Fibroblast of pulmonary artery (primary cell): ENCODE measurements around the gene DMRT3.

ENCODE experiments used
- DNase-seq: peaks from one replicate; pipeline ENCODE4 v3.0.0-alpha.2; 2010; ENCODE audit warnings: low read depth
- H3K4me3 ChIP-seq: replicated peaks from 2 replicates; pipeline ENCODE4 v1.5.1; 2011; ENCODE audit warnings: low read depth, mild to moderate bottlenecking, control low read depth, low read length, moderate library complexity
- TF ChIP-seq, protein P1 (sequence below): IDR thresholded peaks from 2 replicates; pipeline ENCODE4 v1.5.1; 2011; ENCODE audit warnings: mild to moderate bottlenecking, control low read depth, low read length, inconsistent platforms; ENCODE audit errors: missing control alignments

DMRT3 gene

DNA sequence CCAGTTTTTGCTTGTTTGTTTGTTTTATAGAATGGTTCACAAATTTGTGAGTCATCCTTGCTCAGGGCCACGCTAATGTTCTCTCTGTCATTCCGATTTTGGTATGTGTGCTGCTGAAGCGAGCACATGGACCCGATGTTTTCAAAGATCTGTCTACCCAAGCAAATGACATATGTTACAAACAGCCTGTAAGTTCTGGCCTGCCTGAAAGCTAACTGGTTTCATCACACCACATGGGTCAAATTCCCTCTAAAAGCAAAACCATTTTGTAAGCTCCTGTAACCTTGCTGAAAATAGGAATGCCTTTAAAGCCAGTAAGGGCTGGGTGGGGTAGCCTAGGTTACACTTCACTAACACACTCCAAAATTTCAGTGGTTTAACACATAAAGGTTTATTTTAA lies 25.4 kb downstream of the DMRT3 start:
- TF ChIP-seq, protein P1, sequence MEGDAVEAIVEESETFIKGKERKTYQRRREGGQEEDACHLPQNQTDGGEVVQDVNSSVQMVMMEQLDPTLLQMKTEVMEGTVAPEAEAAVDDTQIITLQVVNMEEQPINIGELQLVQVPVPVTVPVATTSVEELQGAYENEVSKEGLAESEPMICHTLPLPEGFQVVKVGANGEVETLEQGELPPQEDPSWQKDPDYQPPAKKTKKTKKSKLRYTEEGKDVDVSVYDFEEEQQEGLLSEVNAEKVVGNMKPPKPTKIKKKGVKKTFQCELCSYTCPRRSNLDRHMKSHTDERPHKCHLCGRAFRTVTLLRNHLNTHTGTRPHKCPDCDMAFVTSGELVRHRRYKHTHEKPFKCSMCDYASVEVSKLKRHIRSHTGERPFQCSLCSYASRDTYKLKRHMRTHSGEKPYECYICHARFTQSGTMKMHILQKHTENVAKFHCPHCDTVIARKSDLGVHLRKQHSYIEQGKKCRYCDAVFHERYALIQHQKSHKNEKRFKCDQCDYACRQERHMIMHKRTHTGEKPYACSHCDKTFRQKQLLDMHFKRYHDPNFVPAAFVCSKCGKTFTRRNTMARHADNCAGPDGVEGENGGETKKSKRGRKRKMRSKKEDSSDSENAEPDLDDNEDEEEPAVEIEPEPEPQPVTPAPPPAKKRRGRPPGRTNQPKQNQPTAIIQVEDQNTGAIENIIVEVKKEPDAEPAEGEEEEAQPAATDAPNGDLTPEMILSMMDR, result no peak
- no peak for DNase-seq
- H3K4me3 ChIP-seq, result no peak overlapping the region

DNA sequence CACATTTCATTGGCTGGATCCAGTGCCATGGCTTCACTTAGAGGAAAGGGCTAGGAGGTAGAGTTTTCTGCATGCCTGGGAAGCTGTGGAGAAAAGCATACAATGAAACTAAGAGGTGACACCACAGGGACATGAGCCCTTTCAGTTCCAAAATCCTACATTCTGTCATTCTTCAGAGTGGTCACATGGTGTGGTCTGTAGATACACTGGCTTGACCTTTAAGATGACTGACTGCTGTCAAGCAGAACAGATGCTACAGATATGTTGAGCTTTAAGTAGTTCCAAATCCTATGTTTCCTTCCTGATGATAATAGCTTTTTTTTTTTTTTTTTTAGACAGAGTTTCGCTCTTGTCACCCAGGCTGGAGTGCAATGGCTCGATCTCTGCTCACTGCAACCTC lies 26.2 kb downstream of the DMRT3 start:
- no peak for DNase-seq
- TF ChIP-seq, protein P1, result no peak
- no peak overlapping the region for H3K4me3 ChIP-seq

DNA sequence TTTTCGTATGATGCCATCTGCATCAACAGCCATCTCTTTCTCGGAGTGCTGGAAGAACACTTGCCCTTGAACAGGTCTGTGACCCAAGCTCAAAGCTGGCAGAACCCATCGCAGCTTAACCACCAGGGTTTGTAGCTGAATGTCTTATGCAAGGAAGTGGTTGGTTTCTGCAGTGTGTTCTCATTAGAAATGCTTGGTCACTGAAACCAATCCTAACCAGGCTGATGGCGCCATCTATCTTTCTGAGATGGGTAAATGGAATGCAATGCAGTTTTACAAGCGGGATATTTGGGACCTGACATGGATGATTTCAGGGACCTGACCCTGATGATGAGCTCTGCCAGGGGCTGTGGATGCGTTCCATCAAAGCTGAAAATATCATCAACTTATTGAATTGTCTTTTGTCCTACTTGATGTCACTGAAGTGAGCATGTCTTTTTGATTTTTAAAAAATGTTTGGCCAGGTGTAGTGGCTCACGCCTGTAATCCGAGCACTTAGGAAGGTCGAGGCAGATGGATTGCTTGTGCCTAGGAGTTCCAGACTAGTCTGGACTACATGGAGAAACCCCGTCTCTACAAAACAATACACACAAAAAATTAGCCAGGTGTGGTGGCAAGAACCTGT lies 28.7 kb downstream of the DMRT3 start:
- TF ChIP-seq, protein P1, result peak; percentile 59
- DNase-seq, result peak; percentile 58
- no peak overlapping the region for H3K4me3 ChIP-seq

DNA sequence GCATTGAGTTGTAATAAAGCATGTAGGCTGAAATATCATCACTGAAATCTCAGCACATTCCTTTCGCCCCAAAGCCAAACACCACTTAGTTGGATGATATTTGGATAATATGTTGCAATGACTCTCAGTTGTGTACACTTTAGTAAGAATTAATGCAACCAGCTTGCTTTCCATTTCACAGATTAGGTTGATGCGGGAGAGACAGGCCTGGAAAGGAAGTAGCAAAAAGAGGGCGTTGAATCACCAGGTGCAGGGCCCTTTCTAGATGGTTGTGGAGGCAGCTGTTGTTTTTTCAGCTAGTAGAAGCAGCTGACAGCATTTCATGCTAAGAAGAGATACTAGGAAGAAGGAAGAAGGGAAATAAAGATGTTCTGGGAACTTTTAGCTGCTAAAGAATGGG lies 30.9 kb downstream of the DMRT3 start:
- TF ChIP-seq, protein P1, result no peak
- H3K4me3 ChIP-seq, result no peak overlapping the region
- no peak for DNase-seq

DNA sequence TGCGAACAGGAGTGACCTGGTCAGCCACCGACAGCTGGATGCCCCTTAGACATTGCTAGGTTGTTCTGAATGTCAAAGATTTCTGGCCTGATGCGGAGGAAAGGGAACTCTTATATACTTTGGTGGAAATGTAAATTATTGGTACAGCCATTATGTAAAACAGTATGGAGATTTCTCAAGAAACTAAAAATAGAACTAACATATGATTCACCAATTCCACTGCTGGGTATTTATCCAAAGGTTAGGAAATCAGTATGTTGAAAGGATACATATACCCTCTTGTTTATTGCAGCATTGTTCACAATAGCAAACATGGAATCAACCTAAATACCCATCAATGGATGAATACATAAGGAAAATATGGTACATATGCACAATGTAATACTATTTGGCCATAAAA lies 31.8 kb downstream of the DMRT3 start:
- DNase-seq, result peak; percentile 7
- TF ChIP-seq, protein P1, result no peak
- no peak overlapping the region for H3K4me3 ChIP-seq

DNA sequence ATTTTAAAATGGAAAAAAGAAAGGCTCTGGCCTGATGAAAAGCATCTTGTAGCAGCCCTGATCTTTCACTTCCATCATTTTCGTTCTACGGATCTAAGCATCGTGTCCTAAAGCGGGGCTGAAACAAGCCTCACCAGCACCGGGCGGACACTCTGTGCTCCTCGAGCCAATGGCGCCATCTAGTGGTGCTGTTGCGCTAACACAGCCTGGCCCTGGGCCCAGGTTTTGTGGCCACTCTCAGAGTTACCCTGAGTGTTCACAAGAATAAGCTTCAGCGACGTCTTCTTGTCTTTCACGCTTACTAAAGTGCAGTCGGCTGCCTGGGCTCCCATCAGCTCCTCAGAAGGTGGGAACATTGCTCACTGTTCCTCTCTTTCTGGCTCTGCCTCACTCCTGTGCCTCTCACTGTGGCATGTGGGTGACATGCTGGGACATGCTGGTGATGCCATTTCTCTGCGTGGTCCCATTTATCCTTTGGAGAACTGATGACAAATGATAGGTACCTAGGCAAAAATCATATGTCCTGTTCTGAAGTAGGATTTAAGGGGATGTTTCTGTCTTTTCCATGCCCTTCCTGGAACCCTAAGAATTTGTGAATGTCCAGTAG lies 32.7 kb downstream of the DMRT3 start:
- H3K4me3 ChIP-seq, result no peak overlapping the region
- TF ChIP-seq, protein P1, result peak; percentile 94
- DNase-seq, result peak; percentile 81

DNA sequence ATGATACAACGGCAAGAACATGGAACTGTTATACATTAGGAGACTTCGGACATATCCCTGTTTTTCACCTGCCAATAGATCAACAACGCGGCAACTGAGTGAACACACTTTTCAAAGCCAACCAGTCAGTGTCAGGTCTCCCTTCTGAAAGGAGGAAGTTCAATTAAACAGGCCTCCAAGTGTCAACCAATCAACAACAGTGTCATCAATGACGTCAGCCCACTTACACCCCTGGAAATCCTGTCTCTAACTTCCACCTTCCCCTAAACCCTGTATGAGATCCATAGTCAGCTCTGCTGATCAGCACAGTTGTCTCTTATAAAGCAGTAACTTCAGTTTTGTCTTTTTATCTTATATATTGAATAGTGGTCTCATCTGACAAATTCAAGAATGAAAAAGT lies 36.6 kb downstream of the DMRT3 start:
- no peak overlapping the region for H3K4me3 ChIP-seq
- no peak for DNase-seq
- TF ChIP-seq, protein P1, result no peak
